Brain microvascular endothelial cell (primary cell): ENCODE results near the gene LRRC10B.
"Not testable (repeated sequence)": the region's sequence is repeated elsewhere in the genome, so short reads cannot be mapped to it uniquely, and the experiment has no call there.

ENCODE experiments used
- DNase-seq: peaks from one replicate; pipeline ENCODE4 v3.0.0-alpha.2; 2020
- H3K27ac ChIP-seq: fragments of 250-450 bp; sonication (Bioruptor Pico); 2 replicates; pipeline ENCODE4 v1.5.1; 2020; ENCODE audit warnings: mild to moderate bottlenecking, moderate library complexity
- H3K27me3 ChIP-seq: fragments of 250-450 bp; sonication (Bioruptor Pico); replicated peaks from 2 replicates; pipeline ENCODE4 v1.5.1; 2020; ENCODE audit warnings: mild to moderate bottlenecking
- H3K36me3 ChIP-seq: fragments of 250-450 bp; sonication (Bioruptor Pico); replicated peaks from 2 replicates; pipeline ENCODE4 v1.5.1; 2020; ENCODE audit warnings: mild to moderate bottlenecking
- H3K4me3 ChIP-seq: 2 replicates; pipeline ENCODE4 v1.5.1; 2011; ENCODE audit warnings: low read depth, mild to moderate bottlenecking, control low read depth, low read length, moderate library complexity
- in situ Hi-C: cut with HindIII; loops from 2 replicates; pipeline ENCODE4 v1.10.0; 2017; ENCODE audit warnings: low sequenced_read_pairs, low pct_ligation_motif_present
- TF ChIP-seq, protein P1 (sequence below): IDR thresholded peaks from 2 replicates; pipeline ENCODE4 v1.5.1; 2011; ENCODE audit warnings: low read depth, mild to moderate bottlenecking, moderate library complexity, low read length, control low read depth, inconsistent platforms; ENCODE audit errors: missing control alignments

LRRC10B gene

DNA sequence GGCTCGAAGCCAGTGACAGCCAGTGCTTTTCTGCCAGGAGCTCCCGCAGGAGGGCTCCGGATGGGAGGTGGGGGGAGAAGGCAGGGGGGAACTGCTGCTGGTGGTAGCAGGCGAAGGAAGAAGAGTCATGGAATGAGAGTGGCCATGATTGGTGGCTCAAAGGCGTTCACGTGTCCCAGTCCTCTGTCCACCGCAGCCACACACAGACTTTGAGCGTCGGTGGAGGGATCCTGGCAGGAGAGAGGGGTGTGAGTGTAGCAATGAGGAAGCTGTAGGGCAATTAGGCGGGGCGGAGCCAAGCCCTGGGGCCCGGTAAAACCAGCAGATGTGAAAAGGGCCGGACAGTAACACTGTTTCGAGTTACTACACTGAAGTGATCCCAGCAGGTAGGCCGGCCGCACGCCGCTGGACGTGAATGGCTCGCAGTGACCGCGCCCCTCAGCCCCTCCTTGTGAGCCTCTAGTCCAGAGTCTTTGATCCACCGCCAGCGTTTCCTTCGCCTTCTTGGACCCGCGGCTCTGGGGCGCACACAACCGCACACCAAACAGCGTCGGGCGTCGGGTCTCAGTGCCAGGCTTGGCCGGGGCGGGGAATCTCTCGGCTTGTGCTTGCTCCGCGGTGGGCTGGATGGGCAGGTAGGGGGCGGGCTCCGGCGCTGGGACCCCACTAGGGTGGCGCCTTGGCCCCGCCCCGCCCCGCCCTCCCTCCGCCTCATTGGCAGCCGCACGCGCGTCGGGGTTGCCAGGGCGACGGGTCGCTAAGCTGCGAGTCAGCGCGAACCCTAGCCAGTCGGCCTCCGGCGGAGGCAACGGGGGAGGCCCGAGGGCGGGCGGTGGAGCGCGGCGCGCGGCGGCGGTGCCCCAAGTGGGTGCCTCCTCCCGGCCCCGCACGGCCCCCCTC, at the start of gene LRRC10B:
LRRC10B (plus strand) TSS at position 788 of the 900 bp plus-strand sequence. CDS start 250 bp downstream, outside the sequence.
- DNase-seq = no peak
- Histone ChIP-seq H3K36me3 (no peaks in the 10 kb centered on the region), H3K27ac (no peak within 1 kb of the TSS), H3K4me3 (peak within 1 kb of the TSS; percentile 5), H3K27me3 (peaks cover 53% of the 10 kb centered on the region)
- in situ Hi-C loops = no loop called here
- TF ChIP-seq, protein P1, sequence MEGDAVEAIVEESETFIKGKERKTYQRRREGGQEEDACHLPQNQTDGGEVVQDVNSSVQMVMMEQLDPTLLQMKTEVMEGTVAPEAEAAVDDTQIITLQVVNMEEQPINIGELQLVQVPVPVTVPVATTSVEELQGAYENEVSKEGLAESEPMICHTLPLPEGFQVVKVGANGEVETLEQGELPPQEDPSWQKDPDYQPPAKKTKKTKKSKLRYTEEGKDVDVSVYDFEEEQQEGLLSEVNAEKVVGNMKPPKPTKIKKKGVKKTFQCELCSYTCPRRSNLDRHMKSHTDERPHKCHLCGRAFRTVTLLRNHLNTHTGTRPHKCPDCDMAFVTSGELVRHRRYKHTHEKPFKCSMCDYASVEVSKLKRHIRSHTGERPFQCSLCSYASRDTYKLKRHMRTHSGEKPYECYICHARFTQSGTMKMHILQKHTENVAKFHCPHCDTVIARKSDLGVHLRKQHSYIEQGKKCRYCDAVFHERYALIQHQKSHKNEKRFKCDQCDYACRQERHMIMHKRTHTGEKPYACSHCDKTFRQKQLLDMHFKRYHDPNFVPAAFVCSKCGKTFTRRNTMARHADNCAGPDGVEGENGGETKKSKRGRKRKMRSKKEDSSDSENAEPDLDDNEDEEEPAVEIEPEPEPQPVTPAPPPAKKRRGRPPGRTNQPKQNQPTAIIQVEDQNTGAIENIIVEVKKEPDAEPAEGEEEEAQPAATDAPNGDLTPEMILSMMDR = no peak

DNA sequence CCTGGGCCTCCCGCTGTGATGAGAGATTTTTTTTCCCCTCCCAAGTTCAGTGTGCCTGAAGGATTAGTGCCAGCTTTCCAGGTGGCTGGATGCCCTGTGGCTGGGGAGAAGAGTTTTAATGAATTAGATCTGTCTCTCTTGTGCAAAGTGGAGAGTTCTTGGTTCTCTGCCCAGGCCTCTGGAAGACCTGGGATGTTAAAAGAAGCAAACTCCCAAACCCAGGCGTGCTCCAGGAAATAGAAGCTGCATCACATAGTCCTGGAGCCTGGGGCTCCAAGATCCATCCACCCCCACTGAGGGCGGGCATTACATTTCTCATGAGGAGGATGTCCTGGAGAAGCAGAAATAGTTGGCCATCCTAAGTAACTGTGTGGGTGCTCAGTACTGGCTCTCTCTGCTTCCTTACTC, 48.1 kb upstream of the LRRC10B start:
- TF ChIP-seq, protein P1 = no peak
- DNase-seq = no peak
- H3K27ac ChIP-seq = no peak overlapping the region
- H3K36me3 ChIP-seq = peaks cover 2% of the 10 kb centered on the region
- H3K27me3 ChIP-seq = no peaks in the 10 kb centered on the region
- in situ Hi-C loops = no loop called here
- H3K4me3 ChIP-seq = no peak overlapping the region

DNA sequence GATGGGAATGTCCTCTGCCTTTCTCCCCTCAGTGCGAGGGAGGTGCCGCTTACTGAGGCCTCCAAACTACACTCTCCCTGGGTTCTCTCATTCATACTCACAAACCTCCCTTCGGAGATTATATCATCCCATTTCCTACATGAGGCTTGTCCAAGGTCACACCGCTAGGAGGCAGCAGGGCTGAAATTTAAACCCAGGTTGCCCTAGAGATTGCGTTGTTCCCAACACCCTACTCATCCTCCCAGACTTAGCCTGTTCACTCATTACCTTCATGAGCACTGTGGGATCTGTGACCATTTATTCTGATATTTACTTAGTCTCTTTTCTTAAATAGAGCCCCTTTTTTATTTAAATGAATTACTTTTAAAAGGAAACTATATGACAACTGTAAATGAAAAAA, 47.6 kb upstream of the LRRC10B start:
- no peak overlapping the region for H3K4me3 ChIP-seq

DNA sequence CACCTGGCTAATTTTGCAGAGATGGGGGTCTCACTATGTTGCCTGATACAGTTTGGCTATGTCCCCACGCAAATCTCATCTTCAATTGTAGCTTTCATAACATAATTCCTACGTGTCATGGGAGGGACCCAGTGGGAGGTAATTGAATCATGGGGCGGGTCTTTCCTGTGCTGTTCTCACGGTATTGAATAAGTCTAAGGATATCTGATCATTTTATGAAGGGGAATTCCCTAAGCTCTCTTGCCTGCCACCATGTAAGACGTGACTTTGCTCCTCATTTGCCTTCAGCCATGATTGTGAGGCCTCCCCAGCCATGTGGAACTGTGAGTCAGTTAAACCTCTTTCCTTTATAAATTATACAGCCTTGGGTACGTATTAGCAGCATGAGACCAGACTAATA, 40.9 kb upstream of the LRRC10B start:
- H3K36me3 ChIP-seq, H3K27ac ChIP-seq, H3K27me3 ChIP-seq, in situ Hi-C loops, H3K4me3 ChIP-seq: not testable (repeated sequence)
- peak; percentile 14 for DNase-seq

More for the DNA sequence above, 47.6 kb upstream of the LRRC10B start:
- TF ChIP-seq, protein P1 = peak; percentile 17
- no peaks in the 10 kb centered on the region for H3K27me3 ChIP-seq
- no peak for DNase-seq
- in situ Hi-C loops = no loop called here
- H3K36me3 ChIP-seq = no peaks in the 10 kb centered on the region
- no peak overlapping the region for H3K27ac ChIP-seq

DNA sequence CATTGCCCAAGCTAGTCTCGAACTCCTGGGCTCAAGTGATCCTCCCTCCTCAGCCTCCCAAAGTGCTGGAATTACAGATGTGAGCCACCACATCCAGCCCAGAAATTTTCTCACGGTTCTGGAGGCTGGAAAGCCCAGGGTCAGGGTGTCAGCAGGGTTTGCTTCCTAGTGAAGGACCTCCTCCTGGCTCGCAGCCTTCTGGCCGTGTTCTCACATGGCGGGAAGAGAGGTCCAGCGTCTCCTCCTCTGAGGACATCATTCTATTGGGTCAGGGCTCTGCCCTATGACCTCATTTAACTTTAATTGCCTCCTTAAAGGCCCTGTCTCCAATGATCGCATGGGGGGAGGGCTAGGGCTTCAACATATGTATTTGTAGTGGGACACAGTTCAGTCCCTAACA, 40.5 kb upstream of the LRRC10B start:
- Histone ChIP-seq H3K36me3 (no peaks in the 10 kb centered on the region), H3K4me3 (no peak overlapping the region), H3K27ac (no peak overlapping the region), H3K27me3 (no peaks in the 10 kb centered on the region)
- in situ Hi-C loops = no loop called here
- no peak for DNase-seq
- TF ChIP-seq, protein P1 = no peak

DNA sequence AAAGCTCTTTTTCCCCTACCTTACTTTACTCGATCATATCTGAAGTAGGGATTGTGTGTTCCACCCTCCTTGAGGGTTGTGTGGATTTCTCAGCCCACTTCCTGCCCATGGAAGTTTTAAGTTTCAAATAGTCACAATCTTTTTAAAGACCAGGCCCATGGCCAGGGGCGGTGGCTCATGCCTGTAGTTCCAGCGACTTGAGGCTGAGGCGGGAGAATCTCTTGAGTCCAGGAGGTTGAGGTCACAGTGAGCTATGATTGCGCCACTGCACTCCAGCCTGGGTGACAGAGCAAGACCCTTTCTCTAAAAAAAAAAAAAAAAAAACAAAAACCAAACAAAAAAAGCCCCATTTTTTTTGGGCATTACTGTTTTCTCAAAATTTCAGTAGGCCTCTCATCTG, 36.3 kb upstream of the LRRC10B start:
- TF ChIP-seq, protein P1 = no peak
- in situ Hi-C loops = no loop called here
- Histone ChIP-seq H3K27ac (no peak overlapping the region), H3K36me3 (no peaks in the 10 kb centered on the region), H3K4me3 (no peak overlapping the region), H3K27me3 (no peaks in the 10 kb centered on the region)
- DNase-seq = no peak
